Measurements from ENCODE around the gene MAP1B.

GRCh38 chr5:72210888-72211678, 103.8 kb downstream of the MAP1B start:
- no peak for TF ChIP-seq EZH2 (IDR thresholded peaks at IDR 0.05)
- no peak for TF ChIP-seq CTCF (IDR thresholded peaks at IDR 0.05)
